GM11168 (cell line): ENCODE data around the gene PDZD8.

Experiments
- in situ Hi-C: fragments of 300-500 bp; cut with MboI; formaldehyde crosslinking; loops from one replicate; pipeline ENCODE4 v1.12.0; 2022; ENCODE audit warnings: low sequenced_read_pairs; ENCODE audit not compliant: unreplicated experiment

The PDZD8 gene

GRCh38 chr10:117391436-117392205 lies 16.4 kb upstream of the PDZD8 start:
- in situ Hi-C loops = no loop called here

- in situ Hi-C loops = no loop called here
Observed at GRCh38 chr10:117390420-117390819, 15.2 kb upstream of the PDZD8 start.

GRCh38 chr10:117386805-117387204 lies 11.6 kb upstream of the PDZD8 start:
- in situ Hi-C loops = no loop called here

- in situ Hi-C loops = no loop called here
Observed at GRCh38 chr10:117382861-117383260, 7.6 kb upstream of the PDZD8 start.

- in situ Hi-C loops = no loop called here
Observed at GRCh38 chr10:117374506-117375359, 507 bp downstream of the PDZD8 start.

- in situ Hi-C loops = no loop called here
Observed at GRCh38 chr10:117373823-117374505, 1.3 kb downstream of the PDZD8 start.

GRCh38 chr10:117370205-117370604 lies 5.0 kb downstream of the PDZD8 start:
- in situ Hi-C loops = no loop called here

- in situ Hi-C loops = no loop called here
Observed at GRCh38 chr10:117367718-117368117, 7.5 kb downstream of the PDZD8 start.

GRCh38 chr10:117366741-117367140 lies 8.5 kb downstream of the PDZD8 start:
- in situ Hi-C loops = no loop called here

- in situ Hi-C loops = no loop called here
Observed at GRCh38 chr10:117365612-117366011, 9.6 kb downstream of the PDZD8 start.

- in situ Hi-C loops = no loop called here
Observed at GRCh38 chr10:117364110-117364960, 10.9 kb downstream of the PDZD8 start.

GRCh38 chr10:117363028-117363427 lies 12.2 kb downstream of the PDZD8 start:
- in situ Hi-C loops = no loop called here

- in situ Hi-C loops = no loop called here
Observed at GRCh38 chr10:117362313-117362712, 12.9 kb downstream of the PDZD8 start.

- in situ Hi-C loops = no loop called here
Observed at GRCh38 chr10:117360994-117361667, 14.1 kb downstream of the PDZD8 start.

- in situ Hi-C loops = no loop called here
Observed at GRCh38 chr10:117360016-117360415, 15.2 kb downstream of the PDZD8 start.

GRCh38 chr10:117355072-117355471 lies 20.2 kb downstream of the PDZD8 start:
- in situ Hi-C loops = no loop called here

GRCh38 chr10:117353684-117354083 lies 21.6 kb downstream of the PDZD8 start:
- in situ Hi-C loops = no loop called here

- in situ Hi-C loops = no loop called here
Observed at GRCh38 chr10:117352724-117353123, 22.5 kb downstream of the PDZD8 start.

- in situ Hi-C loops = no loop called here
Observed at GRCh38 chr10:117351996-117352395, 23.2 kb downstream of the PDZD8 start.
